HG02973 (cell line): ENCODE results near the gene AEN.

ENCODE experiments used
- ATAC-seq: cut with Tn5 transposase; IDR thresholded peaks from one replicate; pipeline ENCODE4 v1.9.1; 2021; ENCODE audit warnings: moderate library complexity; ENCODE audit not compliant: unreplicated experiment

Gene AEN, protein sequence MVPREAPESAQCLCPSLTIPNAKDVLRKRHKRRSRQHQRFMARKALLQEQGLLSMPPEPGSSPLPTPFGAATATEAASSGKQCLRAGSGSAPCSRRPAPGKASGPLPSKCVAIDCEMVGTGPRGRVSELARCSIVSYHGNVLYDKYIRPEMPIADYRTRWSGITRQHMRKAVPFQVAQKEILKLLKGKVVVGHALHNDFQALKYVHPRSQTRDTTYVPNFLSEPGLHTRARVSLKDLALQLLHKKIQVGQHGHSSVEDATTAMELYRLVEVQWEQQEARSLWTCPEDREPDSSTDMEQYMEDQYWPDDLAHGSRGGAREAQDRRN

GRCh38 chr15:88620995-88621772, at the start of gene AEN:
TSS of gene AEN (plus strand) at chr15:88621340. CDS start at chr15:88626210, 4,870 bp downstream.
- peak; percentile 96 for ATAC-seq

DNA sequence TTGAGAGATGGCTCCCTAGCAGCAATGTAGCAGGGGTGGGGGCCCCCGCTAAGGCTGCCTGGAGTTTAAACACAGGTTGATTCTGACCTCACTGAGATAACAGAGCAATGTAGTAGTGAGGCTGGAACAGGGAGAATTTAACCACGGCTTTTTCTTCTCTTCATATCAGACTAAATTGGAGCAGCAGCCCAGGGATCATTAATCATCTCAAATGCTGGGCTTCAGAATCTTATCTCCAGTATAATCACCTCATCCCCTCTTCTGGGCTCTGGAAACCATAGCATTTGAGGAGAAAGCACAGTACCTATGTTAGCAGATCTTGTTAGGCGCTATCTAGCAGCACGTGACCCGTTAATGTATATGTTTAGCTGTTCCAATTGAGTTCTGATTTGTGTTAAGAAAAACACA, 49.3 kb upstream of the AEN start:
- ATAC-seq, result no peak

DNA sequence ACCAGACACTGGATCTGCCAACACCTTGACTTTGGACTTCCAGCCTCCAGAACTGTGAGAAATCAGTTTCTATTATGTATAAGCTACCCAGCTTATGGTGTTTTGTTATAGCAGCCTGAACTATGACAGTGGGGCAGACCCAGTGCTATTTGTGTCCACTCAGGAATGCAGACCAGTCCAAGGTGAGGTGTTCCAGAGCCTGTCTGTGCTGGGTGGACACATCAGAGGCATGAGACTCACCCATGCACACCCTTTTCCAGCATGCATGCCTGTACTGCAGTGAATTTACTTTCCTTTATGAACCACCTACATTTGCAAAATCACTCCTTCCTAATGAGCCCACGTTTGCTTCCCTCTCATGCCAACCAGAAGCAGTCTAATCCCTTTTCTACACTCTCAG, 47.1 kb upstream of the AEN start:
- no peak for ATAC-seq

- ATAC-seq, result no peak
Measured at GRCh38 chr15:88574655-88575054, 46.5 kb upstream of the AEN start.

DNA sequence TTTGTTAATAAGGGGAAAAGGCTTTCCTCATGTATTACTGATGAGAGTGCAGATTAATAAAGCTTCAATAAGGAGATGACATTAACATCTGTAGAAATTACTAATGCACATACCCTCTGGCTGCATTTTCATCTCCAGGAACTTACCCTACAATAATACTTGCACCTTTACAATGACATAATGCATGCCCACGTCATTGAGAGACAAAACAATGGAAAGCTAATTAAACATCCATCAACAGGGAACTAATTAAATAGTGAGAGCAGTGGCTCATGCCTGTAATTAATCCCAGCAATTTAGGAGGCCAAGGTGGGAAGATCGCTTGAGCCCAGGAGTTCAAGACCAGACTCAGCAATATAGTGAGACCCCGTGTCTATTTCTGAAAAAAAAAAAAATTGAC, 41.8 kb upstream of the AEN start:
- no peak for ATAC-seq

DNA sequence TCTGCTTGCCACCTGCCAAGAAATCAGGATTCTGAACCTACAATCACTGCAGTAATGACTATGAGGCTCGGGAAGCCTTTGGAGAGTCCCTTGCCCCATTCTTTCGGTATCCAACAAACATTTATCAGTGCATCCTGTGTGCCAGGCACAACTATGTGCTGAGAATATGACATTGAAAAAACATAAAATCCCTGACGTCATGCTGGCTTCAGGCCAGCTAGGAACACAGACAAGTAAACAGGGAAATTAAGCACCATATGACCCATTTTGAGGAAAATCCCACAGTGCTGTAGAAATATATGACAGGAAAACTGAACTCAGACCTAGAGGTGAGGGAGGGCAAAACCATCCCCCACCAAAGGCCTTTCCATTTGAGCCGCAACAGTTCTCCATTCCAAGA, 40.6 kb upstream of the AEN start:
- ATAC-seq, result no peak

DNA sequence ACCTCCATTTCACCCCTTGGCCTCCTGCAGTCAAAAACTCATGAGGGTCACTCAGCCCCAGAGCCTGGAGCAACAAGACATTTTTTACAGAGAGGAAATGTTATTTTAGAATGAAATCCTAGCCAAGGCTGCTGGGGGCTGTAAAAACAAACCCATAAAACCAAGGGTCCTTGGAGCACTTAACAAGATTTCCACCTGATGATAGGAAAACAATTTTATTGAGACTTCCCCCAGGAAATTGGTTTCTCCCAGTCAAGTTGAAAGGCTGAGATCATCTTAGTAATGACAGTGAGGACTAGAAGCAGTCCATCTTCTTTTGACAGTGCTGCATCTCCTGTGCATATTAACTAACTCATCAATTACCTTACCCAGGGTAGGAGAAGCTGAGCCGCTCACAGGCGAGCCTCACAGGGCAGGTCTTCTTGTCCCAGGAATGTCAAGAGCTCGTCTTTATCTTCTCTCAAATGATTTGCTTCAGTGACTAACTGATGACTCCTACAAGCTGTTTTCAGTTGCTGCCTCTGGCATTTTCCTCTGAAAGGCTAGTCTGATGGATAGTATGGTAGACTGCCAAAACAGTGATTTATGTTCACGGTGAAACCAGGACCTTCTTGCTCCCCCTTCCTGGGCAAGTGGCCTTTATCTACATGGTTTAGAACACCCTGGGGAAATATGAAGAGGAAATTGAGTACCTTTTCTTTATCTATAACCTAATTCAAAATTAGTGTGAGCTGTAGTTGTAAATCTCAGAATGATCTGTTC, 34.6 kb upstream of the AEN start:
- no peak for ATAC-seq

GRCh38 chr15:88590759-88591158, 30.4 kb upstream of the AEN start:
- no peak for ATAC-seq

- no peak for ATAC-seq
Measured at GRCh38 chr15:88591384-88591783, 29.8 kb upstream of the AEN start.

DNA sequence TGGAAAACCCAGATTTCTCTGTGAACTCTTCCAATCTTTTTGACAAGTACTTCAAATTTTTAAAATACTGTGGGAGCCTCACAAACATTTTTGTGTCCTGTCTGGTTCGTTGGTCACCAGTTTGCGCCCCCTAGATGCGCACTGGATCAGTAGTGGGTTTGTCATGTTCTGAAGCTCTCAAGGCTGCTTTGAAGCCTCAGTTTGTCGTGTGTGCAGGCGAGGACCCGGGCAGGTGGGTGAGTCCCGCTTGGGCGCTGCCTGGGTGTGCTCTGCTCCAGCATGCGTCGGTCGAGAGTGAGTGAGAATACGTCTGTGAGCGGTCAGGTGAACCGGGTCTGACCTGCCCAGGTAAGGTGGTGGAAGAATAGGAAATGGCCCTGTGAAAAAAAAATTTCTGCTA, 17.3 kb upstream of the AEN start:
- ATAC-seq, result no peak

DNA sequence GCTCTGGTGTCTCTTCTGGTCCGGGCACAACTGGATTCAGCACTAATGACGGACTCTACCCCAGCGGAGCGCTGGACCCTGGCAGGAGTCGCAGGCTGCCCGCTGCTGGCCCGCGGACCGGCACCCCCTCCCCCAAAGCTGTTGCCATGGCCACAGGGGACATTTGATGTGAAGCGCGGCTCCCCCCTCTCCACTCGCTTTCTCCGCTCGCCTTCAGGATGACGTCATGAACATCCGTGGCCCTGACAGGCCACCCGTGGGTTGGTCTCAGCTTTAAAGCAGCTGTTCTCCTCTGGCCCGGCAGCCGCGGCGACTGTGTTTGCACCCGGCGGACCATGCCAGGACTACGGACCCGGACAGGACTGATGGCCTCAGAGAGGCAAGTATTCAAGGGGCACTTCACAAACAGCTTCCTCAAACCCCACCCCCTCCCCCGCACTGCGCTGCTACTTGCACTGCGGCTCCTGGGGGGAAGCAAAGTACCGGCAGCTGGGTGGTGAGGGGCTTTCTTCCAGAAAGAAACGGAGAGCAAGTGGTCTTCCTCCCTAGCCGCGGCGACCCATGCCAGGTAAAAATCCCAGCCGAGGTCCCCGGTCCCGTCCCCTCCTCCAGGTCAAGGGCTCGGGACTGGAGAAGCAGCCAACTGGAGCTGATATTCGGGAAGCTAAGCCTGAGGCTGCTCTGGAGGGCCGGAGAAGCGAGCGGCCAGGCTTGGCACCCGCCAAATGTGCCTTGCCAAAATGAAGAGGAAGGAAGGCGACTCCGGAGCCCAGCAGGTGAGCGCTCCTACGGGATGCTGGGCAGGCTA, 16.6 kb upstream of the AEN start:
- ATAC-seq, result no peak

DNA sequence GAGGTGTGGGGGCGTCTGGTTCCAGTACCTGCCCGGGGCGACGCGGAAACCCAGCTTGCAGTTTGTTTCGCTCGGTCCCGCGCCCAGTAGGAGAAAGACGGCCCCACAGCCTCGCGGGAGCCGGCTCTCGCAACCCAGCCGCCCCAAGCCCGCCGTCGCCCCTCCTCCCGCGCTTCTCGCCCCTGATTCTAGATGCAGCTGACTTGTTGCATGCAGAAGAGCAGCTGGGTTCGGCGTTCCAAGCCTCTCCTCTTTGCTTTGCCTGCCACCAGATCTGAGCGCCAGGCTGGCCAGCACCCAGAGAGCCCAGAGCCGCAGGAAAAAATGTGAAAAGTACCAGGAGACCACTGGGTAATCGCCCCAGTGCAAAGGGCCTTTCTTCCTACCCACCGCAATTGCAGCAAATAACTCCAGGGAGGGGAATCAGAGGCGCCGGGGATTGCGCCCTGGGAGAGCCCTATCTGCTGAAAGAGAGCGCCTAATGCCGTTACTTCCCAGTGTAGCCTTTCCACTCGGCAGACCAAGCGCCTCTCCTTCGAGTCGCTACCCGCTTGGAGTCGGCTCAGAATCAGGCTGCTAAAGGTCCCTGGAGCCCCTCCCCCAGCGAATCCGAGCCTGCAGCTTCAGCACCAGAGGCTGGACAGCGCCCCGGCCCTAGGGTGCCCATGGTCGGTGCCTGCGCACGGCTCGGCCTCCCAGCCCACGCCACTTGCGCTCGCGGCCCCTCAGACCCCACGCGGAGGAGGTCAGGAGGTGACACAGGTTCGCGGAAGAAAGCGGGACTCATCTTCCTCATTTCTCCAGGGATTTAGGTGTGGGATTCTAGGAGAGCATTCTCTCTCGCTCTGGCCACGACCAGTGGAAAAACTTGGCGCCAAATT, 15.7 kb upstream of the AEN start:
- ATAC-seq, result no peak

DNA sequence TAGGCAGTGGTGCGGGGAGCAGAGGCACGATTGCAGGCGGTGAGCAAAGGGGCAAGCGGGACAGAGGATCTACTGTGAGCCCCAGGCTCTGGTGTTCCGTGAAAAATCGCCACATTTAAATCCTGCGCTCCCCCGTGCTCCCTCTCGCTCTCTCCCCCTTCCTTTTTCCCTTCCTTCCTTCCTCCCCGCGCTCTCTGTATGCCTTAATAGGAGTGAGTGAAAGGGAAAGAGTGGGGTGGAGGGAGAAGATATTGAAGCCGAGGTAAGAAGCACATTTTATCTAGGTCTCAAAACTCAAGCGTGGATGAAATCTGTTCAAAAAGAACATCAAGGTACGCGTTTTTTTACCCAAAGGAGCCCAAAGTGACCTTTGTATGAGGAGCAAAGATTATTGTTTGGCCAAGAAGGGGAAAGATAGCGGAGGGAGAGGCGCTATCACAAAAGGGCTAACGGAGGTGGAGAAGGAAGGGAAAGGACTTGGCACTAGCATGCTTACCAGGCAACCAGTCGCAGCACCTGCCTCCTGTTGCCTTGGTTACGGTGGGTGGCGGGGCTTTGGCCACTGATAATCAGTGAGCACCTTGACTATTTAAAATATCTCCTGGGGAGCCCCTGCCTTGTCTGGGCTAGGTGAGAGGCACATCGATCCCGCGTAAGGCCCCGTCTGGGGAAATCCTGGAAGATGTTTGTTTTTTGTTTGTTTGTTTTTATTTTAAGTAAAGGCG, 14.9 kb upstream of the AEN start:
- ATAC-seq, result no peak

DNA sequence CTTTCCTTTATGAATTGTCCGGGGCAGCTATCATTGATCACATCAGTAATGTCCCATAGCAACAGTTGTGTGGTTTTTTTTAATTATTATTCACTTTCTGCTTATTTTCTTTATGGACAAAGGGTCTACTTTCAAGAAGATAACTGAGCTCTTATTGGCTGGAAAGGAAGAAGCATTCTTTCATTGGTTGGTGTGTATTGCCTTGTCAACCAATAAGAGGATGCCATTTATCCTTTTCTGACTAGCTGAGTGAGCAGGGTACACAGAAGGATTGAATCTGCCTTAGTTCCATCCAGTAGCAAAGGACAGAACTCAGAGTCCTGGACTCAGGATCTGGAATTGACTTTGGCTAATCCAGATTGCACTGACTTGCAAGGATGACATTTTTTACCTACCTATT, 13.2 kb upstream of the AEN start:
- no peak for ATAC-seq

GRCh38 chr15:88608607-88609181, 12.4 kb upstream of the AEN start:
- no peak for ATAC-seq

GRCh38 chr15:88609344-88610090, 11.6 kb upstream of the AEN start:
- no peak for ATAC-seq

GRCh38 chr15:88610701-88611231, 10.4 kb upstream of the AEN start:
- no peak for ATAC-seq
